Activated CD4-positive, alpha-beta T cell treated with anti-CD3 and anti-CD28 coated beads, Interleukin-2, amount 10 ng/mL, durations not matched to agents 24 days and 14 days (primary cell): Measurements from ENCODE around the gene DCC. TPM values are rescaled to one million over a fixed set of nuclear protein-coding genes. Genes with fewer than 3 reads are reported as not detected.

Experiments
- DNase-seq: peaks from one replicate; pipeline ENCODE4 v3.0.0; 2022
- H3K27ac Mint-ChIP-seq: one replicate; pipeline ENCODE4 v1.8.0; 2022; ENCODE audit warnings: mild to moderate bottlenecking, mixed read lengths
- H3K27me3 Mint-ChIP-seq: one replicate; pipeline ENCODE4 v1.8.0; 2022; ENCODE audit warnings: mixed read lengths
- H3K36me3 Mint-ChIP-seq: one replicate; pipeline ENCODE4 v1.8.0; 2022; ENCODE audit warnings: low read depth, mild to moderate bottlenecking, mixed read lengths
- H3K4me1 Mint-ChIP-seq: one replicate; pipeline ENCODE4 v1.8.0; 2021; ENCODE audit warnings: mixed read lengths
- H3K4me3 Mint-ChIP-seq: one replicate; pipeline ENCODE4 v1.8.0; 2022; ENCODE audit warnings: mild to moderate bottlenecking, moderate library complexity, mixed read lengths
- H3K9me3 Mint-ChIP-seq: one replicate; pipeline ENCODE4 v1.8.0; 2021; ENCODE audit warnings: mixed read lengths
- intact Hi-C: fragments of 100-400 bp; cut with micrococcal nuclease; formaldehyde crosslinking; loops from one replicate; pipeline ENCODE4 v1.15.1; 2023
- total RNA-seq: library from RNA; stranded (reverse); gene quantifications from 2 replicates; pipeline ENCODE4 v1.2.3, GENCODE V29; 2022

The DCC gene
- total RNA-seq, 1 donor from 2014 or later = not detected

DNA sequence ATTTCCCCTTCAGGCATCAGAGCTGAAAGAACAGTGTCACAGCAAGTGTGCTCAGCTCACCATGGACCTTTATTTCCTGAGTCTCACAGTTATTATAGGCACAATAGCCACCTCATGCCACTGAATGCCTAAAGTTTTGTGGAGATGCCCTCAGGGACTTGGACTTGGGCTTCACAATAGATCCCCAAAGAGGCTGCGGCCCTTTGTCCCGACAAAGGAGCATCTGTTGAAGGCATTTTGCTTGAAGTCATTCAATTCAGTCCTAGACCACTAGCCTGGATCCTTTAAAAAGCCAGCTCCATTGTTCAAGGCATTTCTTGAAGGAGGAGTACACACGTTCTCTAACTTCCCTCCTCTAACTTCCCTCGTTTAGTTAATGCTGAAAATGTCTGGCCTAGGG lies 125.4 kb downstream of the DCC start:
- H3K9me3 Mint-ChIP-seq = peaks cover 3% of the 10 kb centered on the region
- no peak for DNase-seq
- H3K27ac Mint-ChIP-seq = no peak overlapping the region
- H3K27me3 Mint-ChIP-seq = no peaks in the 10 kb centered on the region
- no peak overlapping the region for H3K4me3 Mint-ChIP-seq
- no peaks in the 10 kb centered on the region for H3K36me3 Mint-ChIP-seq
- intact Hi-C loops = no loop called here
- H3K4me1 Mint-ChIP-seq = no peaks in the 10 kb centered on the region

DNA sequence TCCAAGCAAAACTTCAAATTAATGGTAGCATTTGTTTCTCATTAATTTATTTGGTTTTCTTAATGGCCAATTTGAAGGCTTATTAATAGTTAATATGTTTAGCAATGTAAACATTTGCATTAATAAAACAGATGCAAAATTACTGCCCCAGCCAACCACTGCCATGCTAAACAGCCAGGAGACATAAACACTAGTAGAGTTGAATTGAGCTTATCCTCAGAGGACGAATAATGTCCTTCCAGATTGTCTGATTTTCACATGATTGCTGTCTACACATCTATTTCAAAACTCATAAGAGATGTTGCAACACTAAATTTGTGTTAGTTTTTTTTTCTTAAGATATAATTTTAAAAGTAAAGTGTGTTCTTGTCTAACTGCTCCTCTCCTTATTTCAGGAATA lies 128.5 kb downstream of the DCC start:
- Mint-ChIP-seq H3K27ac (no peak overlapping the region), H3K36me3 (no peaks in the 10 kb centered on the region), H3K4me1 (no peaks in the 10 kb centered on the region), H3K9me3 (no peaks in the 10 kb centered on the region), H3K4me3 (no peak overlapping the region), H3K27me3 (no peaks in the 10 kb centered on the region)
- DNase-seq = no peak
- intact Hi-C loops = no loop called here

DNA sequence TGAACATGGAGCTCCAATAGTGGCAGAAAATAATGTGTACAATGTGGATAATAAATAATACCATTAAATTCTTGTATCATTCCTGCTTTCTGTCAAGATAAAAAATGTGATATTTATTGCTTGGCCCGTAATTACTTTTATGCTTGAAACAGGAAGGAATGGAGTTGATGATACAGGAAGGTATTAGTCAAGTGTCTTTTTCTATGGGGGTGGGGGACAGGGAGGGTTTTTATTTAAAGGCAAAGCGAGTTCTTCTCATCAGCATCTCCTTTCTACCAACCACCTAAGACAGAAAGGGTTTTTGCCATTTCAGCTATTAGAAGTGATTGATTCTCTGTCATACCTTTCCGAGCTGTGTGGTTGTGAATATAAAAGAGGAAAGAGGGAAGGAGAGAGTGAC lies 135.3 kb downstream of the DCC start:
- intact Hi-C loops = no loop called here
- H3K36me3 Mint-ChIP-seq = no peaks in the 10 kb centered on the region

DNA sequence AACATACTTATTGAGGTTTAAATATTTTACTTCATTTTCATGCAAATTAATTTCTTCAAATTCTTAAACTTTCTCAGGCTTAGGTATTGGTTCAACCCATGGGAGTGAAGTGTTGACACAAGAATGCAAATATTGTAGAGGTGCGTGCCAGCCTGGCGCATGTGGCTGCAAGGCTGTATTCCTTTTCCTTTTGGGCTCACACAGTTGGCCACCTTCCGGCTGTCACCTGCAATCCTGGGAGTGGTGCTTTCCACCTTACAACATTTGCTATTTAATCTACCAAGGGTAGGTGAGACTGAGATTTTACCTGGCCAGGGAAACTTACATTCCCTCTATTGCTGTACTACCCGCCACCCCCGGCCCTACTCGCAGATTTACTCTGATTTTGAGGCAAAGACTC lies 141.1 kb downstream of the DCC start:
- H3K9me3 Mint-ChIP-seq = no peaks in the 10 kb centered on the region
- H3K36me3 Mint-ChIP-seq = no peaks in the 10 kb centered on the region
- H3K4me1 Mint-ChIP-seq = no peaks in the 10 kb centered on the region
- H3K27me3 Mint-ChIP-seq = no peaks in the 10 kb centered on the region
- intact Hi-C loops = no loop called here
- no peak for DNase-seq
- no peak overlapping the region for H3K27ac Mint-ChIP-seq
- no peak overlapping the region for H3K4me3 Mint-ChIP-seq

More for the DNA sequence above, 135.3 kb downstream of the DCC start:
- Mint-ChIP-seq H3K9me3 (no peaks in the 10 kb centered on the region), H3K27ac (no peak overlapping the region), H3K27me3 (no peaks in the 10 kb centered on the region), H3K4me3 (no peak overlapping the region), H3K4me1 (no peaks in the 10 kb centered on the region)
- no peak for DNase-seq

DNA sequence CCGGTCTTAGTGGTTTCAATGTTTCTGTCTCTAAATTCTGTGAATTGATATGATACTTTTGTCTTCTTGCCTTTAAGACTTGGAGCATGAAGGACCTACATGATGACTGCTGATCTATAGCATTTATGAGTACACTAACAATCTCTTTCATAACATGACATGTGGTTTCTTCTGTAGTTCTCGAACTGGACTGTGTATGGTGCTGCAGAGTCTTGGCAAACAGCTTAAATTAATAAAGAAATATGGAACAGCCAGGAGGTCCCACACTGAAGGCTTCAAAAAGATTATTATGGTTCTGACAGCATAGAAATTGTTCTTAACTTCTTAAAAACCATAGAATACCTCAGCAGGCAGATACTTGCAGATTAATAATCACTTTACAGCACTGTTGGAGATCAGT lies 145.0 kb downstream of the DCC start:
- Mint-ChIP-seq H3K4me1 (no peaks in the 10 kb centered on the region), H3K9me3 (no peaks in the 10 kb centered on the region), H3K27ac (no peak overlapping the region), H3K4me3 (no peak overlapping the region), H3K36me3 (no peaks in the 10 kb centered on the region), H3K27me3 (no peaks in the 10 kb centered on the region)
- intact Hi-C loops = no loop called here
- DNase-seq = no peak

DNA sequence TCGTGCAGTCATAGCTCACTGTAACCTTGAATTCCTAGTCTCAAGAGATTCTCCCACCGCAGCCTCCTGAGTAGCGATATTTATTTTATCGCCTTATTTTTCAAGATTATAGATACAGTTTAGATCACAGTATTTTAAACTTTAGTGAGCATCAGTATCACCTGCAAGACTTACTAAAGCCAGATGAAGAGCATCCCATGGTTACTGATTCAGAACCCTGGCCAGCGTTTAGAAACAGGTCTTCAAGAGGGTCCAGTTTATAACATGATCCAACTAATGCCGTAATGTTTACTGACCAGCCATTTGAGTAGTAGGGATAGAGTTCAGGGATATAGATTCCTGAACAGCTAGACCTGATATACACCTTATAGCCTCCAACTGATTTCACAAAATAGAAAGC lies 146.1 kb downstream of the DCC start:
- H3K36me3 Mint-ChIP-seq = no peaks in the 10 kb centered on the region
- H3K4me3 Mint-ChIP-seq = no peak overlapping the region
- no peaks in the 10 kb centered on the region for H3K9me3 Mint-ChIP-seq
- H3K27ac Mint-ChIP-seq = no peak overlapping the region
- DNase-seq = no peak
- intact Hi-C loops = no loop called here
- no peaks in the 10 kb centered on the region for H3K4me1 Mint-ChIP-seq
- H3K27me3 Mint-ChIP-seq = no peaks in the 10 kb centered on the region

DNA sequence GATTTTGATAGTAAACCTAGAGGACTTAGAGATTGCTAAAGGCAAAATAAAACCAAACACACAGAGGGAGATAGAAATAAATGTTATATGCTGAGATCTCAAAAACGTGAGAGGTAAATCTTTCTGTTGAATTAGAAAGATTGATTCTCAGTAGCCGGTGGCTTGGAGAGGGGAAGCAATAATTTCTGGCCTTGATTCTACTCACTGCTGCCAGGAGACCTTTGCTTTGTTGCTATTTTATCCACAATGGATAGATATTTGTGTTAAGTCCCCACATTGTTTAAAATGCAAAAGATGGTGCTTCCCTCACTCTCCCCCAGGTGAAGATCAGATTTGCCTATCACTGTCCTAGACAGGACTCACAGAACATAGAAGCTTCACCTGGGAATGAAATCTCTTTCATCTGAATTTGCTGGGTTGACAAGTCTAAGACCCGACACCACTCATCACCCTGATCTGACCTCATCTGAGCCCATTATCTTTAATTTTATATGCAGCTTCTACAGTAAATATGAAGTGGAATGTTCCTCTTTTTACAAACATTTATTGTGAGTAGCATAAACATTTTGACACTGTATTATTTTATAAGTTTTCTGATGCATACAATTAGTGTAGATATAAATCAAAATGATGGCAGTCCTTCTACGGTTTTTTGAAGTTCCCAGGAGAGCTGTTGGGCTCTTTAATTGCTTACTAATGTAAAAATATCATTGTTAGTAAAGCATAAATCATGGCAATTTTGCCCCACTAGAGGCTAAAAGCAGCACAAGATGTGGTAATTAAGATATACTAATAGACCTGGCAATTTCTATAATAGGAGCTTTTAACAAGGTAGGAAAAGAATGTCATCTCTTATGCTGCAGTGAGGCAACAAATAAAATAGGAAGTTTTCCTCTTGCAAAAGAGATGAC lies 149.7 kb downstream of the DCC start:
- no peak for DNase-seq
- H3K27ac Mint-ChIP-seq = no peak overlapping the region
- no peak overlapping the region for H3K4me3 Mint-ChIP-seq
- peaks cover 6% of the 10 kb centered on the region for H3K9me3 Mint-ChIP-seq
- H3K4me1 Mint-ChIP-seq = no peaks in the 10 kb centered on the region
- intact Hi-C loops = no loop called here
- H3K36me3 Mint-ChIP-seq = no peaks in the 10 kb centered on the region
- no peaks in the 10 kb centered on the region for H3K27me3 Mint-ChIP-seq

DNA sequence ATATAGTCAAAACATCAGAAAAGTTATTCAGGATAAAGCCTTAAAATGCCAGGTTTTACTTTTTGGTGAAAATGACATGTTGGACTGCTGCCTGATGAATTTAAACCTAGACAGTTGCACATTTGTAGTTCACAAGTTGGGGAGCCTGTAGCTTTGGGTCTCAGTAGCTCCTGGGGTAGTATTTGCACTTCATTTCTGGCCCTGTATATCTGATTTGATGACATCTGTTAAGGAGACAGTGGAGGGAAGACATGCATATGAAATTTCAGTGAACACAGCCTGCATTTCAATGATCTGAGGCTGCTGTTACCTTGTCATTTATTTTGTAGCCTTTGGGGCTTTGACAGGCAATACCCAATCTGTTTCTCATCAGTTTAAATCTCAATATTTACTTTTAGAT lies 156.4 kb downstream of the DCC start:
- H3K4me1 Mint-ChIP-seq = no peaks in the 10 kb centered on the region
- H3K4me3 Mint-ChIP-seq = no peak overlapping the region
- DNase-seq = no peak
- H3K27ac Mint-ChIP-seq = no peak overlapping the region
- intact Hi-C loops = no loop called here
- no peaks in the 10 kb centered on the region for H3K27me3 Mint-ChIP-seq
- H3K36me3 Mint-ChIP-seq = no peaks in the 10 kb centered on the region
- H3K9me3 Mint-ChIP-seq = peaks cover 10% of the 10 kb centered on the region

DNA sequence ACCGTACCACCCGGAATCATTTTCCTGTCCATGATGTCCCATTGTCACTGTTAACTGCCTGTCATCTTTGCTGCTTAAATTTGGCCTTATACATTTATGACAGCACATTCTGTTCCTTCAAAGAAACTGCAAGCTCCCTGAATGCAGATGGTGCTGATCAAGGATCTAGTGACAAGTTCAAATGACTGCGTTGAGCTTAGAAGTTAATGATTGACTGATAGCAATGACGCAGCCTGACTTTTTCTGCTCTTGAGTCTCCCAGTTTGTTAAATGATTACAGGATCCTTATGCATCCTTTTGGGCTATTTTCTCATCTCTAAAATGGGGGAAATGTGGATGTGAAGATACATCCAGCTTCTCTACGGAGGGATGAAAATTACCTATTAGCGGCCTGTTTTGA lies 159.0 kb downstream of the DCC start:
- no peaks in the 10 kb centered on the region for H3K27me3 Mint-ChIP-seq
- DNase-seq = no peak
- H3K36me3 Mint-ChIP-seq = no peaks in the 10 kb centered on the region
- H3K27ac Mint-ChIP-seq = no peak overlapping the region
- H3K9me3 Mint-ChIP-seq = peaks cover 7% of the 10 kb centered on the region
- no peaks in the 10 kb centered on the region for H3K4me1 Mint-ChIP-seq
- intact Hi-C loops = no loop called here
- no peak overlapping the region for H3K4me3 Mint-ChIP-seq

DNA sequence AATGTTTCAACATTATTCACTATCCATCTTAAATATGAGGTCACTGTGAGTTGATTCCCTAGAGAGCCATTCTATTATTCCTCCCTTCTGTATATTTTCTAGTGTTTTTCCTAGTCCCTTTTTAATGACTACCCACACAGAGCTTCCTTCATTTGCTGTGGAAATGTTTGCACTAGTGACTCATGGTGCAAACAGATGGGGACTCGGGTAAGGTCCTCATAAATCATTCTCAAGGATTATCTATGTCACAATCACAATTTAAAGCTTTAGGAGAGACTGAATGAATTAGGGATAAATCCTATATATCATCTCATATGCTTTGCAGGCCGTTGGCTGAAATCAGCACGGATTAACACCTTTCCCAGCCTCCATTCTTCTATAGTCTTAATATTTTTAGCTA lies 159.6 kb downstream of the DCC start:
- no peaks in the 10 kb centered on the region for H3K4me1 Mint-ChIP-seq
- no peaks in the 10 kb centered on the region for H3K27me3 Mint-ChIP-seq
- H3K36me3 Mint-ChIP-seq = no peaks in the 10 kb centered on the region
- intact Hi-C loops = no loop called here
- peaks cover 5% of the 10 kb centered on the region for H3K9me3 Mint-ChIP-seq
- H3K27ac Mint-ChIP-seq = no peak overlapping the region
- no peak overlapping the region for H3K4me3 Mint-ChIP-seq
- DNase-seq = no peak

DNA sequence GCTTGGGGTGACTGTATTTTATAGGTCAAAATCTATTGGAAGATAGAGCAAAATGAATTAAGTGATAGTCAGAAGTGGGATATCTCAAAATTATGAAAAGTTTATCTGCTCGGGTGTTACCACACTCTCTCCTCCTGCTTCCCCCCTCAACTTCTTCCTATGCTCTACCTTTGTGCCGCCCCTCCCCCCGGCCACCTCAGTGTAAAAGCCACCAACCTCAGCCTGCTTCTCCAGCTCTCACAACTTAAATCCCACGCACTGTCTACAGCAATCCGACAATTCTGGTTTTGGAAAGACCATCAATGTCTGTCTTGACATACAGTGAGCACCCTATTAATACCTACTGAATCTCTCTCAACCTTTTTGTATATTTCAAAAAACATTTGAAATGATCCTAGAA lies 164.6 kb downstream of the DCC start:
- Mint-ChIP-seq H3K9me3 (no peaks in the 10 kb centered on the region), H3K36me3 (no peaks in the 10 kb centered on the region), H3K27ac (no peak overlapping the region), H3K4me1 (no peaks in the 10 kb centered on the region), H3K4me3 (no peak overlapping the region), H3K27me3 (no peaks in the 10 kb centered on the region)
- intact Hi-C loops = no loop called here
- DNase-seq = no peak

DNA sequence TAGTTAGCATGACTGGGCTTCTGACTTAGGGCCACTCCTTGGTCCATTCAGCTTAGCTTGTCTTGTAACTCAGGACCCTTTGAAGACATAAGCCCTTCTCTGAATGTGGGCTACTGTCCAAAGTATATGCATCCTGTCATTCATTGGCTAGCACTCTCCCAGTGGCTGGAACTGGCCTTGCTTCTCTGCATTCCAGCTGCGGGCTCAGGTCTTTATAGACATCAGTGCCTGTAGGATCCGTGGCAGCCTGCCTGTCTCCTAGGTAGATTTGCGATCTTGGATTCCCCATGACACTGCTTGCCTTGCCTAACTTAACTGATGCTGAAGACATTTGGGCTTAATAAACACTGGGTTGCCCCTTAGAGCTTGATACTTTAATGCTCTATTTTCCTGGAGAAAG lies 170.1 kb downstream of the DCC start:
- no peak for DNase-seq
- Mint-ChIP-seq H3K4me1 (no peaks in the 10 kb centered on the region), H3K27ac (no peak overlapping the region), H3K9me3 (no peaks in the 10 kb centered on the region), H3K4me3 (no peak overlapping the region), H3K36me3 (no peaks in the 10 kb centered on the region), H3K27me3 (no peaks in the 10 kb centered on the region)
- intact Hi-C loops = no loop called here

DNA sequence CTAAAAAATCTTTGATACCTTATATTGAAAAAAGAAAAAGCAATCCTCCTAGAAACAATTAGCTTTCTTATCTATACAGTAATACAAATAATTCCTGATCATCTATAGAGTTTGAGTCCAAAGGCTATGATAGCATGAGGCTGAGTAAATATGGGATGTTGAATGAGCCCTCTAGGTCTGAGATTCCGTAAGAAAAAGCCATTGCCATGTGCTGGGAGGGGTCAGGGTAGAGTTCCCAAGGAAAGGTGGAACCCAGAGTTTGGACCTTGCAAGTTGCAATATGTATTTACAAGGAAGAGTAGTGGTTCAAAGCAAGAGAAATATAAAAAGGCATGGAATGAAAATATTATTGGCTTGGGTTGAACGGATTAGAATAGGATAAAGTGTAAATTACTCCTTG lies 178.1 kb downstream of the DCC start:
- no peaks in the 10 kb centered on the region for H3K36me3 Mint-ChIP-seq
- no peak for DNase-seq
- intact Hi-C loops = no loop called here
- H3K27me3 Mint-ChIP-seq = no peaks in the 10 kb centered on the region
- no peaks in the 10 kb centered on the region for H3K4me1 Mint-ChIP-seq
- no peaks in the 10 kb centered on the region for H3K9me3 Mint-ChIP-seq
- no peak overlapping the region for H3K27ac Mint-ChIP-seq
- no peak overlapping the region for H3K4me3 Mint-ChIP-seq

DNA sequence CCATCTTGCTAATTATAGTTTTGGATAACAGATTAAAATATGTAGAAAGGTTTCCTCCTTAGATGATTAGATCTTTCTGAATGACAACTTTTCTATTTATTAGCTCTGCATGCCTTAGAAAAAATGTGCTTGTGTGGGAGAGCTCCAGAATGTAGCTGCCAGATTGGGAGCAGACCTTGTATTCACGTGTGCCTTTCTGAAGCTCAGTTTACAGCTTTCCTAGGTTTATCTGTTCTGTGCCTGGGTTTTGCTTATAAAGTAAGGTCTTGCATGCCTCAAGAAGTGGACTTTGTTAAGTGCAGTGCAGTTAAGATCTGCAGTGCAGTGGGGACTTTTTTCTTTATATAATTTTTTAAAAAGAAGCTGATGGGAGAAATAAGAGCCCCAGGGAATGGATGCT lies 179.0 kb downstream of the DCC start:
- Mint-ChIP-seq H3K27me3 (no peaks in the 10 kb centered on the region), H3K4me1 (no peaks in the 10 kb centered on the region), H3K36me3 (no peaks in the 10 kb centered on the region), H3K27ac (no peak overlapping the region), H3K9me3 (no peaks in the 10 kb centered on the region), H3K4me3 (no peak overlapping the region)
- no peak for DNase-seq
- intact Hi-C loops = no loop called here

DNA sequence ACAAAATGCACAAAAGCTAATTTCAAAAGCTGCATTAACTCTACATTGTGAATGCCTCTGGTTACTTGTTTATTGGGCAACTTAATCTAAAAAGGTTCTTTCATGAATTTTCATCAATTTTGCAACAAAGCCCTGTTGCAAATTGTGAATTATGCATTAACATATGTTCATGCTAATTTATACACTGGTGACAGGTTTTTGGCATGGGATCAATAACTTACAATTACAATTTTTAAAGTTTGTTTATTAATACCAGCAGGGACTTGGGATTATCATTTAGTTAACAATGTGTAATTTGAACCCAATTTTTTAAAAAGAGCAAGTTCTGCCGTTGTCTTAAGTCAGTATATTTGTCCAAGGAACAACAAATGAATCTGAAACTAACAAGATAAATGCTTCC lies 183.6 kb downstream of the DCC start:
- Mint-ChIP-seq H3K4me3 (no peak overlapping the region), H3K36me3 (no peaks in the 10 kb centered on the region), H3K27ac (no peak overlapping the region), H3K9me3 (no peaks in the 10 kb centered on the region), H3K4me1 (no peaks in the 10 kb centered on the region), H3K27me3 (no peaks in the 10 kb centered on the region)
- no peak for DNase-seq
- intact Hi-C loops = no loop called here
